Smooth muscle cell (in vitro differentiated cells): ENCODE data around the gene ENKUR. TPM values are rescaled to one million over a fixed set of nuclear protein-coding genes. Genes with fewer than 3 reads are reported as not detected.

Source experiments
- DNase-seq: peaks from one replicate; lab custom pipeline; 2025; ENCODE audit not compliant: unreplicated experiment; lab: John Stamatoyannopoulos, UW
- H2AFZ ChIP-seq: fragments of 200-600 bp; sonication (generic); 2 replicates; pipeline ENCODE4 v1.6.0; 2016; ENCODE audit warnings: antibody characterized with exemption, low read depth, mild to moderate bottlenecking
- H3F3A ChIP-seq: fragments of 200-600 bp; sonication (generic); 2 replicates; pipeline ENCODE4 v1.6.0; 2017; ENCODE audit warnings: antibody characterized with exemption, low read depth
- H3K27ac ChIP-seq: fragments of 200-600 bp; sonication (generic); 2 replicates; pipeline ENCODE4 v1.5.1; 2016; ENCODE audit warnings: low read depth, mild to moderate bottlenecking
- H3K27me3 ChIP-seq: fragments of 200-600 bp; sonication (generic); 2 replicates; pipeline ENCODE4 v1.6.1; 2016; ENCODE audit warnings: low read depth, mild to moderate bottlenecking
- H3K36me3 ChIP-seq: fragments of 200-600 bp; sonication (generic); 2 replicates; pipeline ENCODE4 v1.5.1; 2016; ENCODE audit warnings: low read depth
- H3K4me1 ChIP-seq: fragments of 200-600 bp; sonication (generic); 2 replicates; pipeline ENCODE4 v1.5.1; 2016; ENCODE audit warnings: low read depth
- H3K4me2 ChIP-seq: fragments of 200-600 bp; sonication (generic); 2 replicates; pipeline ENCODE4 v1.6.0; 2016; ENCODE audit warnings: mild to moderate bottlenecking
- H3K4me3 ChIP-seq: fragments of 200-600 bp; sonication (generic); 2 replicates; pipeline ENCODE4 v1.5.1; 2016; ENCODE audit warnings: mild to moderate bottlenecking
- H3K79me2 ChIP-seq: fragments of 200-600 bp; sonication (generic); 2 replicates; pipeline ENCODE4 v1.6.0; 2016; ENCODE audit warnings: low read depth, mild to moderate bottlenecking
- H3K9ac ChIP-seq: fragments of 200-600 bp; sonication (generic); 2 replicates; pipeline ENCODE4 v1.6.0; 2016; ENCODE audit warnings: low read depth
- H3K9me3 ChIP-seq: fragments of 200-600 bp; sonication (generic); replicated peaks from 2 replicates; pipeline ENCODE4 v1.5.1; 2016; ENCODE audit warnings: low read depth
- H4K20me1 ChIP-seq: fragments of 200-600 bp; sonication (generic); 2 replicates; pipeline ENCODE4 v1.6.0; 2016; ENCODE audit warnings: low read depth
- CTCF ChIP-seq: fragments of 200-600 bp; sonication (generic); IDR thresholded peaks from 2 replicates; pipeline ENCODE4 v1.5.1; 2017; ENCODE audit warnings: borderline replicate concordance, mild to moderate bottlenecking, antibody characterized with exemption; ENCODE audit not compliant: insufficient read depth, poor library complexity, severe bottlenecking
- WGBS: methylation state at CpG from one replicate; pipeline ENCODE4 v1.1.7; 2016; ENCODE audit warnings: low lambda C conversion rate; 5-methylcytosine and 5-hydroxymethylcytosine counted together
- polyA plus RNA-seq: library from polyadenylated mRNA; unstranded; fragments of >200 nt; fragmentation: Nextera tagmentation; extraction: Ambion mirVana; gene quantifications from 2 replicates; pipeline ENCODE4 v1.2.1, GENCODE V29; 2016
- total RNA-seq: library from RNA; depleted of rRNA; stranded (reverse); fragments of >200 nt; gene quantifications from 2 replicates; pipeline ENCODE4 v1.2.3, GENCODE V29; 2014

Gene ENKUR
- total and polyA plus RNA-seq, 2 experiments from 2014 or later, result 0.58 TPM; not detected in 1

GRCh38 chr10:24962995-24963394, 53.0 kb downstream of the ENKUR start:
- 61% methylated on average over 3 of the region's 3 CpGs for WGBS
- DNase-seq, result no peak

GRCh38 chr10:24961582-24961981, 54.4 kb downstream of the ENKUR start:
- Histone ChIP-seq H3K79me2 (no peaks in the 10 kb centered on the region), H3K27ac (no peak overlapping the region), H3K4me2 (no peak overlapping the region), H4K20me1 (no peaks in the 10 kb centered on the region), H3K9ac (no peak overlapping the region), H3K27me3 (no peaks in the 10 kb centered on the region), H3K9me3 (no peaks in the 10 kb centered on the region), H3F3A (peaks cover 4% of the 10 kb centered on the region), H3K36me3 (no peaks in the 10 kb centered on the region), H3K4me1 (peaks cover 14% of the 10 kb centered on the region), H2AFZ (no peak overlapping the region), H3K4me3 (no peak overlapping the region)
- no peak for DNase-seq
- 94% methylated on average over 4 of the region's 4 CpGs for WGBS
- no peak for TF ChIP-seq CTCF

More at GRCh38 chr10:24962995-24963394, 53.0 kb downstream of the ENKUR start:
- Histone ChIP-seq H4K20me1 (no peaks in the 10 kb centered on the region), H3K4me2 (no peak overlapping the region), H3K4me3 (no peak overlapping the region), H3K79me2 (no peaks in the 10 kb centered on the region), H3K9me3 (no peaks in the 10 kb centered on the region), H3K27ac (peak overlapping the region; percentile 73), H3K4me1 (peaks cover 14% of the 10 kb centered on the region), H3K27me3 (no peaks in the 10 kb centered on the region), H3F3A (peaks cover 4% of the 10 kb centered on the region), H3K9ac (no peak overlapping the region), H3K36me3 (no peaks in the 10 kb centered on the region), H2AFZ (no peak overlapping the region)
- TF ChIP-seq CTCF, result no peak

- Histone ChIP-seq H3K4me1 (peaks cover 14% of the 10 kb centered on the region), H3K27me3 (no peaks in the 10 kb centered on the region), H3K36me3 (no peaks in the 10 kb centered on the region), H3K27ac (peak overlapping the region; percentile 96), H3K4me3 (no peak overlapping the region), H3K9me3 (no peaks in the 10 kb centered on the region), H3K9ac (no peak overlapping the region), H3K4me2 (peak overlapping the region; percentile 65), H3K79me2 (no peaks in the 10 kb centered on the region), H3F3A (peaks cover 4% of the 10 kb centered on the region), H4K20me1 (no peaks in the 10 kb centered on the region), H2AFZ (peak overlapping the region; percentile 55)
- no peak for TF ChIP-seq CTCF
- WGBS, result 72% methylated on average over 3 of the region's 3 CpGs
- no peak for DNase-seq
These were observed 56.6 kb downstream of the ENKUR start for GRCh38 chr10:24959382-24959730.

GRCh38 chr10:24958721-24959381, 57.1 kb downstream of the ENKUR start:
- no peaks in the 10 kb centered on the region for H3K36me3 ChIP-seq
- peaks cover 4% of the 10 kb centered on the region for H3F3A ChIP-seq
- peak overlapping the region; percentile 65 for H3K4me2 ChIP-seq
- H3K27ac ChIP-seq, result peak overlapping the region; percentile 96
- H3K4me1 ChIP-seq, result peaks cover 14% of the 10 kb centered on the region
- 41% methylated on average over 5 of the region's 5 CpGs for WGBS
- peak overlapping the region; percentile 74 for H3K9ac ChIP-seq
- H4K20me1 ChIP-seq, result no peaks in the 10 kb centered on the region
- H3K9me3 ChIP-seq, result no peaks in the 10 kb centered on the region
- H3K4me3 ChIP-seq, result no peak overlapping the region
- no peaks in the 10 kb centered on the region for H3K79me2 ChIP-seq
- no peak for TF ChIP-seq CTCF
- no peak for DNase-seq
- H2AFZ ChIP-seq, result peak overlapping the region; percentile 55
- H3K27me3 ChIP-seq, result no peaks in the 10 kb centered on the region
